ENCODE data around the gene PCDH18.

- no peak for TF ChIP-seq CTCF (IDR thresholded peaks at IDR 0.05)
- no peak for TF ChIP-seq POLR2A (IDR thresholded peaks at IDR 0.05)
Observed at GRCh38 chr4:137541181-137541580, 8.9 kb upstream of the PCDH18 start.
